NCI-H146 treated with DMSO at 0.1 percent for 48 hours (cell line): ENCODE measurements around the gene SPTBN2.
"Not testable (repeated sequence)": the region's sequence is repeated elsewhere in the genome, so short reads cannot be mapped to it uniquely, and the experiment has no call there.

Experiments
- DNase-seq: peaks from one replicate; lab custom pipeline; 2025; ENCODE audit not compliant: unreplicated experiment; lab: John Stamatoyannopoulos, UW

Gene SPTBN2

GRCh38 chr11:66725114-66725513 lies 3.9 kb downstream of the SPTBN2 start:
- no peak for DNase-seq

- DNase-seq, result not testable (repeated sequence)
Measured at GRCh38 chr11:66724167-66724566, 4.8 kb downstream of the SPTBN2 start.

GRCh38 chr11:66723693-66724092 lies 5.3 kb downstream of the SPTBN2 start:
- DNase-seq, result no peak

GRCh38 chr11:66722745-66723651 lies 6.0 kb downstream of the SPTBN2 start:
- no peak for DNase-seq

- DNase-seq, result no peak
Measured at GRCh38 chr11:66721939-66722338, 7.1 kb downstream of the SPTBN2 start.

- no peak for DNase-seq
Measured at GRCh38 chr11:66720899-66721470, 8.0 kb downstream of the SPTBN2 start.

GRCh38 chr11:66720223-66720898 lies 8.7 kb downstream of the SPTBN2 start:
- DNase-seq, result peak; percentile 98

- DNase-seq, result no peak
Measured at GRCh38 chr11:66719111-66719872, 9.7 kb downstream of the SPTBN2 start.

GRCh38 chr11:66718320-66718971 lies 10.6 kb downstream of the SPTBN2 start:
- DNase-seq, result no peak

- no peak for DNase-seq
Measured at GRCh38 chr11:66717925-66718319, 11.1 kb downstream of the SPTBN2 start.

GRCh38 chr11:66716996-66717395 lies 12.0 kb downstream of the SPTBN2 start:
- no peak for DNase-seq

GRCh38 chr11:66715346-66716085 lies 13.5 kb downstream of the SPTBN2 start:
- no peak for DNase-seq

GRCh38 chr11:66713746-66714480 lies 15.1 kb downstream of the SPTBN2 start:
- DNase-seq, result no peak

- DNase-seq, result no peak
Measured at GRCh38 chr11:66710384-66710930, 18.6 kb downstream of the SPTBN2 start.

GRCh38 chr11:66708701-66709100 lies 20.3 kb downstream of the SPTBN2 start:
- DNase-seq, result no peak

- no peak for DNase-seq
Measured at GRCh38 chr11:66708094-66708493, 20.9 kb downstream of the SPTBN2 start.

- DNase-seq, result no peak
Measured at GRCh38 chr11:66707486-66707885, 21.5 kb downstream of the SPTBN2 start.

GRCh38 chr11:66706989-66707388 lies 22.0 kb downstream of the SPTBN2 start:
- no peak for DNase-seq
